ENCODE measurements around the gene AHR. TPM values are rescaled to one million over a fixed set of nuclear protein-coding genes. Genes with fewer than 3 reads are reported as not detected.

AHR gene
- total RNA-seq, 2 donors from 2014 or later = 30.3 to 48.9 TPM

DNA sequence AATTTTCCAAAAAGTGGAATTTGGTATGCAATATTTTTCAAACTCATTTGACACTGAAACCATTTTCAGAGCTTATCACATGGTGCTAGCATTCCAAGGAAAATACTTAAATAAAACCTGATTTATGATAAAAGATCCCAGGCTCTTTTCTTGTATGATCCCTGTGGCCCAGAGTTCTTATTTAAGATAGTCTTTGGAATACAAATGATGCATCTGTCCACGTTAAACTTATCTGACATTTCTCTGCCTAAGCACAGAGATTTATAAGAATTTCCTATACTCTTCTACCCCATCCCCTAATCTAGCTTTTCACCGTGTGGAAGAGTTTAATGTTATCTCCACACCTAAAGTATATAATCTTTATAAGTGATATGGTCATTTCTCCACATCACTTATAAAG is 66.2 kb downstream of the AHR start:
- DNase-seq = no peak
- Histone ChIP-seq H3K27me3 (no peaks in the 10 kb centered on the region), H3K4me3 (no peak overlapping the region), H3K4me1 (no peaks in the 10 kb centered on the region), H3K36me3 (no peaks in the 10 kb centered on the region), H3K27ac (no peak overlapping the region), H3K9me3 (no peaks in the 10 kb centered on the region), H3K9ac (ENCODE audit: low read depth in 2 of 2, low read length in 2 of 2) (no peak overlapping the region)
- TF ChIP-seq, protein P1, sequence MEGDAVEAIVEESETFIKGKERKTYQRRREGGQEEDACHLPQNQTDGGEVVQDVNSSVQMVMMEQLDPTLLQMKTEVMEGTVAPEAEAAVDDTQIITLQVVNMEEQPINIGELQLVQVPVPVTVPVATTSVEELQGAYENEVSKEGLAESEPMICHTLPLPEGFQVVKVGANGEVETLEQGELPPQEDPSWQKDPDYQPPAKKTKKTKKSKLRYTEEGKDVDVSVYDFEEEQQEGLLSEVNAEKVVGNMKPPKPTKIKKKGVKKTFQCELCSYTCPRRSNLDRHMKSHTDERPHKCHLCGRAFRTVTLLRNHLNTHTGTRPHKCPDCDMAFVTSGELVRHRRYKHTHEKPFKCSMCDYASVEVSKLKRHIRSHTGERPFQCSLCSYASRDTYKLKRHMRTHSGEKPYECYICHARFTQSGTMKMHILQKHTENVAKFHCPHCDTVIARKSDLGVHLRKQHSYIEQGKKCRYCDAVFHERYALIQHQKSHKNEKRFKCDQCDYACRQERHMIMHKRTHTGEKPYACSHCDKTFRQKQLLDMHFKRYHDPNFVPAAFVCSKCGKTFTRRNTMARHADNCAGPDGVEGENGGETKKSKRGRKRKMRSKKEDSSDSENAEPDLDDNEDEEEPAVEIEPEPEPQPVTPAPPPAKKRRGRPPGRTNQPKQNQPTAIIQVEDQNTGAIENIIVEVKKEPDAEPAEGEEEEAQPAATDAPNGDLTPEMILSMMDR (IDR thresholded peaks at IDR 0.05) = no peak
- intact Hi-C loops (cut with DNase I) = no loop called here

- intact Hi-C loops (cut with DNase I) = no loop called here
Measured at GRCh38 chr7:17365775-17366174, 67.3 kb downstream of the AHR start.

DNA sequence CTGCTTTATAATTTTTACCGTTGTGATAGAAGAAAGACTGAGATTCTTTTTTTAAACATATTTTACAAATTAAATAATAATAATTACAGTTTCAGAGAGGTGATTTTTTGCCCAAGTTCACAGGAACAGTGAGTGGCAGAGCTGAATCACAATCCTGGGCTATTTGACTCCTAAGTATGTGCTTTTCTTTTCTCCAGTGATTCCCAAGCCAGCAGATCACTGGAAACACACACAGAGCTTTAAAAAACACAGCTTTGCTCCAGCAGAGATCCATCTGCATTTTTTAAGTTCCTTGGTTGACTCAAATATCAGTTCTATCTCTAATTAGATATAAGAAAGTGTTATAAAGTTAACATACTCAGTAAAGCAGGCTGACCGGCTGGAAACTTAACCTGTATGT is 69.0 kb downstream of the AHR start:
- no peak for DNase-seq

More at GRCh38 chr7:17365775-17366174, 67.3 kb downstream of the AHR start:
- no peak overlapping the region for H3K4me3 ChIP-seq
- no peaks in the 10 kb centered on the region for H3K27me3 ChIP-seq
- H3K4me1 ChIP-seq = no peaks in the 10 kb centered on the region
- no peaks in the 10 kb centered on the region for H3K36me3 ChIP-seq
- H3K27ac ChIP-seq = no peak overlapping the region
- TF ChIP-seq, protein P1 (IDR thresholded peaks at IDR 0.05) = no peak
- no peak for DNase-seq
- no peaks in the 10 kb centered on the region for H3K9me3 ChIP-seq
- H3K9ac ChIP-seq (ENCODE audit: low read depth in 2 of 2, low read length in 2 of 2) = no peak overlapping the region

GRCh38 chr7:17368856-17369524 is 70.5 kb downstream of the AHR start:
- Histone ChIP-seq H3K9ac (ENCODE audit: low read depth in 2 of 2, low read length in 2 of 2) (no peak overlapping the region), H3K4me1 (no peaks in the 10 kb centered on the region), H3K4me3 (no peak overlapping the region), H3K9me3 (no peaks in the 10 kb centered on the region), H3K27ac (no peak overlapping the region), H3K36me3 (no peaks in the 10 kb centered on the region), H3K27me3 (no peaks in the 10 kb centered on the region)
- DNase-seq = no peak
- TF ChIP-seq, protein P1 (IDR thresholded peaks at IDR 0.05) = no peak
- intact Hi-C loops (cut with DNase I) = no loop called here

More for the DNA sequence above, 69.0 kb downstream of the AHR start:
- H3K27me3 ChIP-seq = no peaks in the 10 kb centered on the region
- TF ChIP-seq, protein P1 (IDR thresholded peaks at IDR 0.05) = no peak
- H3K27ac ChIP-seq = no peak overlapping the region
- H3K4me3 ChIP-seq = no peak overlapping the region
- H3K9me3 ChIP-seq = no peaks in the 10 kb centered on the region
- intact Hi-C loops (cut with DNase I) = no loop called here
- no peak overlapping the region for H3K9ac ChIP-seq (ENCODE audit: low read depth in 2 of 2, low read length in 2 of 2)
- H3K4me1 ChIP-seq = no peaks in the 10 kb centered on the region
- no peaks in the 10 kb centered on the region for H3K36me3 ChIP-seq

GRCh38 chr7:17369691-17370426 is 71.4 kb downstream of the AHR start:
- intact Hi-C loops (cut with DNase I) = loop anchor here (10.0 kb wide), 1 partner anchor 55 kb away; no protein-coding TSS in a partner anchor
- TF ChIP-seq, protein P1 (IDR thresholded peaks at IDR 0.05) = no peak
- no peak for DNase-seq
- Histone ChIP-seq H3K9ac (ENCODE audit: low read depth in 2 of 2, low read length in 2 of 2) (no peak overlapping the region), H3K27ac (peak overlapping the region; percentile 3), H3K4me1 (no peaks in the 10 kb centered on the region), H3K4me3 (no peak overlapping the region), H3K27me3 (no peaks in the 10 kb centered on the region), H3K9me3 (no peaks in the 10 kb centered on the region), H3K36me3 (no peaks in the 10 kb centered on the region)

Data from colonic mucosa (tissue), 4 donors.